ENCODE measurements around the gene PJA2.

- TF ChIP-seq CTCF (IDR thresholded peaks at IDR 0.05) (no peak), POLR2AphosphoS5 (IDR thresholded peaks at IDR 0.05) (no peak)
These were observed 3.2 kb upstream of the PJA2 start for GRCh38 chr5:109412981-109413402.

Measured in breast epithelium (tissue), 3 donors.